Fibroblast of skin of left quadriceps (primary cell): ENCODE measurements around the gene HLA-DOA.

ENCODE experiments used
- DNase-seq, 2 experiments: peaks; one replicate each; pipeline ENCODE4 v3.0.0-alpha.2; 2013; ENCODE audit warnings: low read depth in 2 of 2

Gene HLA-DOA

GRCh38 chr6:33008944-33009861 lies at the start of gene HLA-DOA:
HLA-DOA (minus strand) TSS chr6:33009591.
- no peak for DNase-seq

- no peak for DNase-seq
Measured at GRCh38 chr6:33057222-33058150, 48.1 kb upstream of the HLA-DOA start.

- peak in 1 of 2 experiments; percentile 1 for DNase-seq
Measured at GRCh38 chr6:33053230-33053629, 43.8 kb upstream of the HLA-DOA start.

- no peak for DNase-seq
Measured at GRCh38 chr6:33052627-33053026, 43.2 kb upstream of the HLA-DOA start.

GRCh38 chr6:33050014-33050810 lies 40.8 kb upstream of the HLA-DOA start:
- DNase-seq: no peak

- no peak for DNase-seq
Measured at GRCh38 chr6:33049323-33050013, 40.1 kb upstream of the HLA-DOA start.

GRCh38 chr6:33040157-33040556 lies 30.8 kb upstream of the HLA-DOA start:
- no peak for DNase-seq

GRCh38 chr6:33036535-33036934 lies 27.1 kb upstream of the HLA-DOA start:
- no peak for DNase-seq

- DNase-seq: no peak
Measured at GRCh38 chr6:33034554-33034953, 25.2 kb upstream of the HLA-DOA start.

- DNase-seq: no peak
Measured at GRCh38 chr6:33030245-33030644, 20.9 kb upstream of the HLA-DOA start.

GRCh38 chr6:33029328-33030184 lies 20.2 kb upstream of the HLA-DOA start:
- DNase-seq: no peak

- no peak for DNase-seq
Measured at GRCh38 chr6:33028220-33028849, 18.9 kb upstream of the HLA-DOA start.

- DNase-seq: no peak
Measured at GRCh38 chr6:33024521-33024920, 15.1 kb upstream of the HLA-DOA start.

- DNase-seq: no peak
Measured at GRCh38 chr6:33023536-33023935, 14.1 kb upstream of the HLA-DOA start.

GRCh38 chr6:33021917-33022316 lies 12.5 kb upstream of the HLA-DOA start:
- no peak for DNase-seq

GRCh38 chr6:33019372-33019771 lies 10.0 kb upstream of the HLA-DOA start:
- no peak for DNase-seq

GRCh38 chr6:33018904-33019303 lies 9.5 kb upstream of the HLA-DOA start:
- DNase-seq: no peak

- no peak for DNase-seq
Measured at GRCh38 chr6:33018418-33018817, 9.0 kb upstream of the HLA-DOA start.

- no peak for DNase-seq
Measured at GRCh38 chr6:33017694-33018353, 8.4 kb upstream of the HLA-DOA start.
